GM12801 (cell line): ENCODE data around the gene PLIN1.

ENCODE experiments used
- TF ChIP-seq, protein P1 (sequence below): IDR thresholded peaks from one replicate; pipeline ENCODE4 v1.5.1; 2011; ENCODE audit warnings: control low read depth; ENCODE audit not compliant: insufficient read length; ENCODE audit errors: extremely low read depth

PLIN1 gene

DNA sequence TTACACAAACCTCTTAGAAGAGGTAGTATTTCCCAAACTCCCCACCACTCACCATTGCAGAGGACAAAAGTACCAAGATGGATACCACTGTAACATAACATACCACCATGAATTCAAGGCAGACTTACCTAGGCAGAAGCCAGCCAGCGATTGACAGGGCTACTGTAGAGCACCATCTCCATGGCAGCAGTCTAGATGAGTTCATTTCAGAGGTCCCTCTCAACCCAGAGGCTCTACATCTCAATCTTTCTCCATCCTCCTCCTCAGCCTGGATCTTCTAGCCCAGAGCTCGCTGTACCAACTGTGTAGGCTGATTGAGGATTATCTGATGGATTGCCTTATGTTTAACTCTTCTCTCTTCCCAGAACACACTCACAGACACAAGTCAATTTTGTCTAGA is 2.0 kb upstream of the PLIN1 start:
- TF ChIP-seq, protein P1, sequence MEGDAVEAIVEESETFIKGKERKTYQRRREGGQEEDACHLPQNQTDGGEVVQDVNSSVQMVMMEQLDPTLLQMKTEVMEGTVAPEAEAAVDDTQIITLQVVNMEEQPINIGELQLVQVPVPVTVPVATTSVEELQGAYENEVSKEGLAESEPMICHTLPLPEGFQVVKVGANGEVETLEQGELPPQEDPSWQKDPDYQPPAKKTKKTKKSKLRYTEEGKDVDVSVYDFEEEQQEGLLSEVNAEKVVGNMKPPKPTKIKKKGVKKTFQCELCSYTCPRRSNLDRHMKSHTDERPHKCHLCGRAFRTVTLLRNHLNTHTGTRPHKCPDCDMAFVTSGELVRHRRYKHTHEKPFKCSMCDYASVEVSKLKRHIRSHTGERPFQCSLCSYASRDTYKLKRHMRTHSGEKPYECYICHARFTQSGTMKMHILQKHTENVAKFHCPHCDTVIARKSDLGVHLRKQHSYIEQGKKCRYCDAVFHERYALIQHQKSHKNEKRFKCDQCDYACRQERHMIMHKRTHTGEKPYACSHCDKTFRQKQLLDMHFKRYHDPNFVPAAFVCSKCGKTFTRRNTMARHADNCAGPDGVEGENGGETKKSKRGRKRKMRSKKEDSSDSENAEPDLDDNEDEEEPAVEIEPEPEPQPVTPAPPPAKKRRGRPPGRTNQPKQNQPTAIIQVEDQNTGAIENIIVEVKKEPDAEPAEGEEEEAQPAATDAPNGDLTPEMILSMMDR = no peak

DNA sequence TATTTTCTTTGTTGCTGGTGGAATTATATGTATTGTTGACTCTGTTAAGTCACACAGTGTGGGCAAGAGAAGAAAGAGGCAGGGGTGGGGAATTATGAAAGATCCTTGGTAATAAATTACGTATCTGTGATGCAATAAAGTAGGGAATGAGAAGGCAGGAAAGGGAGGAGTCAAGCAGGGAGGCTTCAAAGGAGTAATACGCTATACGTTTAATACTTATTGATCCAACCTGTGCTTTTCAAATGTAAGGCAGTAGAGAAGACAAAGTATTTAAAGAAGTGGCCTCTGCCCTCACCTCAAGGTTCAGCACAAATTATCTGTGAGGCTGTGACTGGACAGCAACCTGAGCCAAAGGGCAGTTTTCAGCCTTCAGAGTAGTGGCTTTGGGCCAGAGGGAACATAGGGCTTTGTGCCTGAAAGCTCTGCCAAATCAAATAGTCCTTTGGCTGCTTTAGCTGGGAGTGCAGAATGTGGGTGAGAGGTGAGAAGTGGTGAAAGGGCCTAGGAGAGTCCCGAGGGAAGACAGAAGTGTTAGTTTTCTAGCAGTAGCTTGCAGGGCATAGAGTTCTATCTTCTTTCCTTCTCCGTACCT is 1.2 kb upstream of the PLIN1 start:
- TF ChIP-seq, protein P1 = no peak

DNA sequence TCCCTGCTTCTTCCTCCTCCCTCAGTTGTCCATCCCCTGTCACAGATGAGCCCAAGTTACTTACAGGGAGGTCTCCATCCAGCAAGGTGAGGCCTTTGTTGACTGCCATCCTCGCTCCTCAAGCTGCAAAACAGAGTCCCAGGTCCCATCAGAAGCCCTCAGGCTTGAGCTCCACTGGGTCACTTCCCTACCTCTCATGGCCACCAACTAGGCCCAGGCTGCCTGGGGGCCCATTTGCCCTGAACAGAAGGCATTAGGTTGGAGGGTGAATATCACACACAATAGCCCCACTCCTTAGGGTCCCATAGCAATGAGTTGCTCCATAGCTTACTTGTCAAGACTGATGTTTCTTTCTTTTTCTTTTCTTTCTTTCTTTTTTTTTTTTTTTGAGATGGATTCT is 1.8 kb downstream of the PLIN1 start:
- TF ChIP-seq, protein P1 = no peak

DNA sequence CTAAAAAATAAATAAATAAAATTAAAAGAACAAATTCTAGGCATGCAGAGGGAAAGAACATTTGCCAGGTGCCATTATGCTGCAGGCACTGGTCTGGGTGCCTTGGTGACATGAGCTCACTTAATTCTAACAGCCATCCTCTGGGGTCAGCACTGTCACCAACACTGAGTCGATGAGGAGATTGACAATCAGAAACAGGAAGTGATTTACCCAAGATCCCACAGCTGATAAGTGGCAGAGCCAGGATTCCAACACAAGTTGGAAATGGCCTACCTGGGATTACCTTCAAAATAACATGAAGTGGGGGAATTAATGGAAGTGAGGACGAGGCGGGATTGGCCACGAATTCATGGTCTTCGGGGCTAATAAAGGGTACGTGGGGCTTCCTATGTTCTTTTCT is 3.6 kb downstream of the PLIN1 start:
- TF ChIP-seq, protein P1 = no peak

DNA sequence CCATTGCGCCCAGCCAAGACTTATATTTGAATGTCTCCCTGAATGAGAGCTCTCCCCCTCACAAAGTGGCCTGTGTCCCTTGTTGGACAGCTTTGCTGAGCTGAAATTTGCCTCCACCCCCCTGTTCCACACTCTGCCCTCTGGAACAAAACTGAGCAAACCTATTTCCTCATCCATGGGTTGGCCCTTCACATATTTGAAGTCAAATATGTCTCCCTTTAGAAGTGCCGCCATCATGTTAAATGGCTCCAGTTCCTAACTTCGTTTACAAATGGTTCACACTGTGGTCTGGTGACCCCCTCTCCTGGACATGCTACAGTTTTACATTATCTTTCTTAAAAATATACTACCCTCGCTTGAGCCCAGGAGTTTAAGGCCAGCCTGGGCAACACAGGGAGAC is 4.6 kb downstream of the PLIN1 start:
- TF ChIP-seq, protein P1 = no peak

DNA sequence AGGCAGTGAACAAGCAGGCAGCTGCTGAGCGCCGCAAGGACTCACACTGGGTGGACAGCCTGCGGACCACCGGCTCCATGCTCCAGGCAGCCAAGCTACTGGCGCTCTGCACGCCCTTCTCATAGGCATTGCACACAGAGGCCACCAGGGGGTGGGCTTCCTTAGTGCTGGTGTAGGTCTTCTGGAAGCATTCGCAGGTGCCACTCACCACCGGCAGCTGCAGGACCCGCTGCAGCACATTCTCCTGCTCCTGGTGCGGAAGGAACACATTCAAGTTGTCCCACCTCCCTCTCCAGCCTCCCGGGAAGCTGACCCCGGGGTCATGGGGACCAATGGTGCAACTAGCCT is 6.0 kb downstream of the PLIN1 start:
- TF ChIP-seq, protein P1 = no peak

DNA sequence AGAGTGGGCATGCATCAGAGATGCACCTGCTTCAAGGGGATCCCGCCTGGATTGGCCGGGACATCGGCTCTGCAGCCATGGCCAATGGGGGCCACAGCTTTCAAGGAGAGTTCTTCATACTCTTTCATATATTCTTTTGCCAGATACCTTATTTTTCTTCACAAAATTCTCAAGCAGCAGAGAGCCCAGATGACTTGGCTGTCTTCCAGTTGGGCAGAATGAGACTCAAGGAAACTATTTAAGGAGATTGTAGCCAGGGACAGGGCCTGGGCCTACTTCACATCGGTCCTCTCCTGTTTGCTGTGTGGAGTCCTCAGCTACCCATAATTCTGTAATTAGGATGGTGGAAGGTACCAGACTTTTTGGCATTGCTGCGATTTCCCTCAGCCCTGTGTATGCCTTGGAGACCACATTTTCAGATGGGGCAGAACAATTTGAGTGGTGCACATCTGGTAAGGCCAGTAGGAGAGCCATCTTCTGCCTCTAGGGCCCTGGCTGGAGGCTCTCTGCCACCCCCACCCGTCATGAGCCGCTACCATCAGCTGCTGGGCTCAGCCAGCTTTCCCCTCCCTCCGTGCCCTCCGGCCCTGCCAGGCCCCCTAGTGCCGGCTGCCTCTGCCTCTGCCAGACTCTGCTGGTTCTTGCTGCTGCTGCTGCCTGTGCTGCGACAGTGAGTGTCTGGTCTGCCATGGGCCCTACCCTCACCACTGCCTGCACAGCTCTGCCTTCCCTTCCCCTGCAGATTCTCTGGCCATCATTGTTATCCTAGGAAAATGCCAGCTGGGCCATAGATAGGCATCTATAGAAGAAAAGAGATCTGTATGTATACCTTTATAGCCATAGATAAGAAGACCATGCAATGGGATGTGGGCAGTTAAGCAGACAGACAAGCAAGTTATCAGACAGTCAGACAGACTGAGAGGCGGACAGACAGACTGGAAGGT is 6.7 kb downstream of the PLIN1 start:
- TF ChIP-seq, protein P1 = no peak
